NCI-H524 (cell line): ENCODE results near the gene SLC6A7.

ENCODE experiments used
- DNase-seq, 2 experiments: peaks; one replicate each; lab custom pipeline; 2025; lab: John Stamatoyannopoulos, UW

SLC6A7 gene

GRCh38 chr5:150172556-150172955 is 17.3 kb upstream of the SLC6A7 start:
- no peak for DNase-seq

- DNase-seq, result no peak
These were observed 16.7 kb upstream of the SLC6A7 start for GRCh38 chr5:150173161-150173560.

GRCh38 chr5:150174285-150174684 is 15.6 kb upstream of the SLC6A7 start:
- DNase-seq, result no peak

- DNase-seq, result no peak
These were observed 14.8 kb upstream of the SLC6A7 start for GRCh38 chr5:150175076-150175475.

GRCh38 chr5:150175536-150175935 is 14.3 kb upstream of the SLC6A7 start:
- peak in 1 of 2 experiments; percentile 23 for DNase-seq

- DNase-seq, result no peak
These were observed 13.0 kb upstream of the SLC6A7 start for GRCh38 chr5:150176745-150177477.

- DNase-seq, result no peak
These were observed 12.1 kb upstream of the SLC6A7 start for GRCh38 chr5:150177721-150178120.

GRCh38 chr5:150178262-150178661 is 11.6 kb upstream of the SLC6A7 start:
- peak in 1 of 2 experiments; percentile 64 for DNase-seq

GRCh38 chr5:150179019-150179620 is 10.7 kb upstream of the SLC6A7 start:
- DNase-seq, result peak in 1 of 2 experiments; percentile 16

GRCh38 chr5:150180241-150181026 is 9.4 kb upstream of the SLC6A7 start:
- no peak for DNase-seq

GRCh38 chr5:150181027-150181426 is 8.8 kb upstream of the SLC6A7 start:
- DNase-seq, result no peak

- DNase-seq, result no peak
These were observed 7.9 kb upstream of the SLC6A7 start for GRCh38 chr5:150181766-150182545.

- DNase-seq, result no peak
These were observed 7.1 kb upstream of the SLC6A7 start for GRCh38 chr5:150182774-150183173.

GRCh38 chr5:150183436-150183835 is 6.4 kb upstream of the SLC6A7 start:
- DNase-seq, result no peak

- DNase-seq, result no peak
These were observed 5.9 kb upstream of the SLC6A7 start for GRCh38 chr5:150184006-150184405.

- no peak for DNase-seq
These were observed 4.6 kb upstream of the SLC6A7 start for GRCh38 chr5:150184990-150185912.

GRCh38 chr5:150186137-150186536 is 3.7 kb upstream of the SLC6A7 start:
- no peak for DNase-seq

- no peak for DNase-seq
These were observed 3.0 kb upstream of the SLC6A7 start for GRCh38 chr5:150186897-150187296.

- no peak for DNase-seq
These were observed 1.6 kb upstream of the SLC6A7 start for GRCh38 chr5:150188146-150188842.

- DNase-seq, result no peak
These were observed 536 bp upstream of the SLC6A7 start for GRCh38 chr5:150189326-150189725.
